Adrenal gland (tissue), 12 donors: Measurements from ENCODE around the gene HOXA6. TPM values are rescaled to one million over a fixed set of nuclear protein-coding genes. Genes with fewer than 3 reads are reported as not detected.

ENCODE experiments used
- DNase-seq, 7 donors: peaks; one replicate each; pipeline ENCODE4 v3.0.0-alpha.2; 2019 to 2020
- H3K27ac ChIP-seq, 5 donors: fragments of 200-600 bp; sonication (generic) in 4 of 5; 1 replicate in 3 of 5; 2 replicates in 2 of 5; pipeline versions ENCODE4 v1.5.1 to v1.8.0; 2016 to 2020; ENCODE audit warnings: mild to moderate bottlenecking in 1 of 5
- H3K27me3 ChIP-seq: fragments of 200-600 bp; 2 replicates; pipeline ENCODE4 v1.8.0; 2021
- H3K36me3 ChIP-seq, 2 donors: fragments of 200-600 bp; replicated peaks in 1 of 2; 1 replicate in 1 of 2; 2 replicates in 1 of 2; pipeline versions ENCODE4 v1.5.1 to v1.8.0; 2018 to 2022
- H3K4me1 ChIP-seq, 2 donors: fragments of 200-600 bp; replicated peaks in 1 of 2; 1 replicate in 1 of 2; 2 replicates in 1 of 2; pipeline versions ENCODE4 v1.5.1 to v1.8.0; 2018 to 2021
- H3K4me3 ChIP-seq, 4 donors: fragments of 200-600 bp; sonication (generic) in 3 of 4; one replicate each; pipeline ENCODE4 v1.5.1; 2016 to 2018
- H3K9me3 ChIP-seq, 3 donors: fragments of 200-600 bp; sonication (generic) in 1 of 3; replicated peaks in 1 of 3; 1 replicate in 2 of 3; 2 replicates in 1 of 3; pipeline versions ENCODE4 v1.5.1 to v1.8.0; 2016 to 2021
- POLR2A ChIP-seq, 2 donors: fragments of 450-650 bp; IDR thresholded peaks; one replicate each; pipeline ENCODE4 v1.6.1; 2017; ENCODE audit warnings: antibody characterized with exemption in 2 of 2, mild to moderate bottlenecking in 2 of 2, moderate library complexity in 1 of 2
- WGBS, 4 donors: extraction: QIAGEN DNeasy Blood & Tissue Kit in 2 of 4; methylation state at CpG; one replicate each; pipeline versions ENCODE4 v1.1.5 to v1.1.7; 2013 to 2017; 5-methylcytosine and 5-hydroxymethylcytosine counted together
- intact Hi-C, 2 donors: fragments of 100-400 bp; cut with DNase I; formaldehyde crosslinking; loops; one replicate each; pipeline versions ENCODE4 v1.14.1 to v1.15.0; 2022 to 2023
- polyA plus RNA-seq, 3 donors: library from polyadenylated mRNA; stranded (reverse); fragments of 200-250 nt in 2 of 3; fragments of 350-450 nt in 1 of 3; fragmentation: Illumina TruSeq in 1 of 3; extraction: RNeasy Lipid Tissue Mini Kit (QIAGEN cat#74804) in 1 of 3; gene quantifications; one replicate each; pipeline ENCODE4 v1.2.3, GENCODE V29; 2013 to 2014
- total RNA-seq, 9 donors: library from RNA; depleted of rRNA in 4 of 9; stranded (reverse); fragments of >200 nt in 4 of 9; fragments of 120-200 nt in 1 of 9; fragmentation: NEBNext Ultra II Directional in 1 of 9; extraction: Animal tissue kit (Norgen Biotek cat#: 25700) in 1 of 9; gene quantifications; one replicate each; pipeline versions ENCODE4 v1.1.0 to v1.2.4, GENCODE V29; 2013 to 2023
- TF ChIP-seq, protein P1 (sequence below), 6 experiments: fragments of 450-650 bp in 4 of 6; fragments of 200-600 bp in 2 of 6; sonication (generic) in 1 of 6; IDR thresholded peaks; 1 replicate in 5 of 6; 2 replicates in 1 of 6; pipeline versions ENCODE4 v1.5.1 to v1.8.0; 2016 to 2021; ENCODE audit warnings: antibody characterized with exemption in 6 of 6, mild to moderate bottlenecking in 2 of 6, moderate library complexity in 1 of 6
- donor health status: healthy with polysubstance abuse.
- donor health status: Bipolar disorder and iron deficiency.
- donor health status: DM: yes; HTN: yes; CAD: no.
- donor health status: DM: no; HTN: no; CAD: no.
- donor health status: DM: no; HTN: no; CAD: no.
- donor health status: DM: yes; HTN: yes; CAD: no.

HOXA6 gene
- total and polyA plus RNA-seq, 12 donors = 1.3 to 27.2 (median 14.8) TPM

DNA sequence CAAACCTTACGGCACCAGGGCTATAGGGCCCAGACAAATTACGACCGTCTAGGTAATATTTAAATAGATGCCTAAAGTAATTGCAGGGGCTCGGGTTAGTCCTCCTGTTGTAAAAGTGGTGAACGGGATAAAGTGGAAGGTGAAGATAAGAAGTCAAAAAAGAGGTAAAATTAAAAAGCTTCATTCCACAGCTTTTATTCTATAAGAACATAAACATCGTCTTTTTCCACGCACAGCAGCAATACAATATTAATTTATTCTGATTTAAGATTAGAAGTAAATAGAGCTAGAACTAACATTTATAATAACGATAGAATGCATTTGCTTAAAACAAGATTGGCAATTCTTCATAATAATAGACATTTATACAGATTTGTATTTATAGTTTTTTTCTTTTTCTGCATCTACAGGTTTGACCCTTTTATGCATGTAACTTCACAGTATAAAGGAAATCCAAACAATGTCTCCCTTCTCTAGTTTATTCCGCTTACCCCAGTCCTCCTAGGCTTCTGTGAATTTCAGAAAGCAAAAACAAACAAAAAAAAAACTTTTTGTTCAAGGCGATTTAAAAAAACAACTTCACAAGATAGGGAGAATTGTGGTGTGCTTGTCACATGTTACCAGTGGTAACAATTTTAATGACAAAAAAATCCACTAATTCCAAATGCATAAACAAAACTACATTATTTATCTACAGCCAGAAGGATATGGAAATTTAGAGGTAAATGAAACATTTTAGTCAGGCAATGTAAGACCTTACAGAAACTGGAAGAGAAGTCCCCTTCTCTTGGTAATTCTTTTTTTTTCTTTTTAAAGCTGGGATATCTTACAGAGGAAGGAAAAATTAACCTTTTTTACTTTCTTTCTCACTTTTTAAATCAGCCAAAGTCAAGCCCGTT lies 23.1 kb upstream of the HOXA6 start:
- Histone ChIP-seq H3K36me3 (no peaks in the 10 kb centered on the region), H3K9me3 (no peaks in the 10 kb centered on the region), H3K4me1 (peaks cover 16 to 17% of the 10 kb centered on the region in 2 donors), H3K27me3 (peaks cover 66% of the 10 kb centered on the region), H3K4me3 (no peak overlapping the region), H3K27ac (no peak overlapping the region)
- no peak for DNase-seq
- WGBS, 4 donors = 58 to 66% (median 60%) methylated on average over 11 of the region's 11 CpGs
- TF ChIP-seq POLR2A (IDR thresholded peaks at IDR 0.05) = no peak
- TF ChIP-seq, protein P1, sequence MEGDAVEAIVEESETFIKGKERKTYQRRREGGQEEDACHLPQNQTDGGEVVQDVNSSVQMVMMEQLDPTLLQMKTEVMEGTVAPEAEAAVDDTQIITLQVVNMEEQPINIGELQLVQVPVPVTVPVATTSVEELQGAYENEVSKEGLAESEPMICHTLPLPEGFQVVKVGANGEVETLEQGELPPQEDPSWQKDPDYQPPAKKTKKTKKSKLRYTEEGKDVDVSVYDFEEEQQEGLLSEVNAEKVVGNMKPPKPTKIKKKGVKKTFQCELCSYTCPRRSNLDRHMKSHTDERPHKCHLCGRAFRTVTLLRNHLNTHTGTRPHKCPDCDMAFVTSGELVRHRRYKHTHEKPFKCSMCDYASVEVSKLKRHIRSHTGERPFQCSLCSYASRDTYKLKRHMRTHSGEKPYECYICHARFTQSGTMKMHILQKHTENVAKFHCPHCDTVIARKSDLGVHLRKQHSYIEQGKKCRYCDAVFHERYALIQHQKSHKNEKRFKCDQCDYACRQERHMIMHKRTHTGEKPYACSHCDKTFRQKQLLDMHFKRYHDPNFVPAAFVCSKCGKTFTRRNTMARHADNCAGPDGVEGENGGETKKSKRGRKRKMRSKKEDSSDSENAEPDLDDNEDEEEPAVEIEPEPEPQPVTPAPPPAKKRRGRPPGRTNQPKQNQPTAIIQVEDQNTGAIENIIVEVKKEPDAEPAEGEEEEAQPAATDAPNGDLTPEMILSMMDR (IDR thresholded peaks at IDR 0.05) = no peak
- intact Hi-C loops = no loop called here

DNA sequence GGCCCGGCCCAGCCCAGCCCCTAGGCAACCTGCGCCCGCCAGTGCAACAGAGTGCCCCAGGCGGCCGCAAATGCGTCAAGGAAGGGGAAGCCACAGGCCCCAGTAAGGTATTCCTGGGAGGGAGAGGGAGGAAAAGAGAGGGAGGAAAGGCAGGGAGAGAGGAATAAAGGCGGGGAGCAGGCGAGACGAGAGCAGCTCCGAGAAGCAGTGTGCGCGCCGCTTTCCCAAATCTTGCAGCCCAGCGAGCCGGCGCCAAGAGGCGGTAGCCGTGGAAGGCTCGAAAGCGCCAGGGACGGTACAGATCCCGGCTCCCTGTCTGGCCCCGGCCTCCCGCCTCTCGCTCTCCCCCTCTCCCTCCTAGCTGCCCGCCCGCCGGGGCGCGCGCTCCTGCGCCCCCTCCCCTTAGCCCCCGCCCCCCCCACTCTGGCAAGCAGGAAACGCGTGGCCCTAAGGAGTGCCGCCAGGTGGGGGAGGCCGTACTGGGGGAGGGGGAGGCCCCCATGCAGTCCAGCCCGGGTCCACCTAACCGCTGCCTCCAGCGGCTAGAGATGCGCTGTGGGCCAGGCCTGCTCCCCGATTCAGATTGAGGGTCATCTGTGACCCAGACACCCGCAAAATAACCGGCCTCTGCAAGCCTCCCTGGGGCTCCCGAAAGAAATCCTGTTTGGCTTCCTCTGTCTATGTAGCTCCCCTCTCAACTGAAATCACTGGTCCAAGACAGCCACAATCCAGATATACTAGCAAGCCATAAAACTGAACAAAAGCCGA lies 22.3 kb upstream of the HOXA6 start:
- no peaks in the 10 kb centered on the region for H3K36me3 ChIP-seq
- H3K4me1 ChIP-seq = peaks cover 17 to 23% of the 10 kb centered on the region in 2 donors
- peak in 1 of 7 donors; percentile 19 for DNase-seq
- no peaks in the 10 kb centered on the region for H3K9me3 ChIP-seq
- H3K27me3 ChIP-seq = peaks cover 71% of the 10 kb centered on the region
- intact Hi-C loops = loop anchor here (10.0 kb wide), 3 partner anchors 795 to 1285 kb away; no protein-coding TSS in a partner anchor
- H3K4me3 ChIP-seq = no peak overlapping the region
- TF ChIP-seq, protein P1 (IDR thresholded peaks at IDR 0.05) = no peak
- no peak for TF ChIP-seq POLR2A (IDR thresholded peaks at IDR 0.05)
- WGBS, 4 donors = 34 to 49% (median 38%) methylated on average over 16 to 46 of the region's 46 CpGs
- H3K27ac ChIP-seq = no peak overlapping the region

DNA sequence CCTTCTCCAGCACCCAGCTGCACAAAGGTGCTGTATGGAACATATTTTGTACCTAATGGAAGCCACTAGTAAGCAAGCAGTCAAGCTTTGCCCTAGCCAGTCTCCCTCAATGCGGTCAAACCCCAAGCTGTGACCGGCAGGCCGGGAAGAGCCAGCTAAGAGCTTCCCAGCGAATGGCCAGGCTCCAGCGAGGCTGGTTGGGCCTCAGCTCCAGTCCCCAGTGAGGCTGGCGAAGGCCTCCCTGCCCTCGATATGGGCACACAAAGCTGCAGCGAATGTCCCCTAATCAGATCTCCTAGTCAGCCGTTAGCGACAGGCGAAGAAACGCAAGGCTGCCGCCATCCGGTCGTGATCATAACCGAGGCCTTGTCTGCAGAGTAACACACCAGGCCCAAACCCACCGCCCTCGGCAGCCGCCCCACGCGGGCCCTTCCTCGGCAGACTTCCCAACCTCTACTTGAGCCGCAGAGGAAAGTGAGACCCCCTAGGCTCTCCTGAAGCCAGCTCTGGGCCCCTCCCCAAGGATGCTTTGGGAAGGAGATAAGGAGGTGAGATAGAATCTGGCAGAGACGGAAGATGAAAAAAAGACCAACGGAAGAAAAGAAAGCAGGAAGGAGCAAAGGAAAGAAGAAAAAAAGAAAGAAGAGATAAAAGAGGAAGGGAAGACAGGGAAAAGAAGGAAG lies 20.8 kb upstream of the HOXA6 start:
- H3K27ac ChIP-seq = no peak overlapping the region
- peaks cover 8 to 18% of the 10 kb centered on the region in 2 donors for H3K4me1 ChIP-seq
- intact Hi-C loops = loop anchor here (10.0 kb wide), 3 partner anchors 794 to 1284 kb away; no protein-coding TSS in a partner anchor
- TF ChIP-seq, protein P1 (IDR thresholded peaks at IDR 0.05) = no peak
- no peak for TF ChIP-seq POLR2A (IDR thresholded peaks at IDR 0.05)
- WGBS, 4 donors = 68 to 74% (median 69%) methylated on average over 23 to 25 of the region's 25 CpGs
- H3K9me3 ChIP-seq = no peaks in the 10 kb centered on the region
- no peak overlapping the region for H3K4me3 ChIP-seq
- peaks cover 61% of the 10 kb centered on the region for H3K27me3 ChIP-seq
- no peaks in the 10 kb centered on the region for H3K36me3 ChIP-seq
- DNase-seq = peak in 1 of 7 donors; percentile 19

DNA sequence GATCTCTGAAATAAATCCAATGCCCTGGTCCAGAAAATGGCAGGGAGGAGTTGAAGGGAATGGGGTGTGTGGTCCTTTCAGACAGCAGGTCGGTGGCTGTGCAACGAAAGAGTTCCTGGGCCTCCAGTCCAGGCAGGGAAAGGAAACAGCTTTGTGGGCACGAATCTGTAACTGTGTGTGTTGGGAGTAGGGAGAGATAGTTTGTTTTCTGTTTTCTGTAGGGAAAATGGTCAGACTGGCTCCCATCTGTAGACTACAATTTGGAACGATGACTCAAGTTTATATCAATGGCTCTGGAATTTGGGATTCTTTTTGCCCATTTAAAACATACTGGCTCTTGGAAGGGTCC lies 20.3 kb upstream of the HOXA6 start:
- peaks cover 3 to 18% of the 10 kb centered on the region in 2 donors for H3K4me1 ChIP-seq
- intact Hi-C loops = loop anchor here (10.0 kb wide), 3 partner anchors 793 to 1283 kb away; no protein-coding TSS in a partner anchor

More for the DNA sequence above, 20.3 kb upstream of the HOXA6 start:
- Histone ChIP-seq H3K9me3 (no peaks in the 10 kb centered on the region), H3K4me3 (no peak overlapping the region), H3K27ac (no peak overlapping the region), H3K36me3 (no peaks in the 10 kb centered on the region), H3K27me3 (peaks cover 57% of the 10 kb centered on the region)
- no peak for DNase-seq
- WGBS, 4 donors = 62 to 78% (median 69%) methylated on average over 4 of the region's 4 CpGs
- TF ChIP-seq POLR2A (IDR thresholded peaks at IDR 0.05) = no peak
- TF ChIP-seq, protein P1 (IDR thresholded peaks at IDR 0.05) = no peak
